NCI-H460 (cell line): ENCODE measurements around the gene OXCT1. TPM values are rescaled to one million over a fixed set of nuclear protein-coding genes. Genes with fewer than 3 reads are reported as not detected.
A peak's percentile ranks its signal among the peaks of the same experiment; 100 is the strongest.
"Not testable (repeated sequence)": the region's sequence is repeated elsewhere in the genome, so short reads cannot be mapped to it uniquely, and the experiment has no call there.

Experiments used
- DNase-seq: peaks from one replicate; pipeline ENCODE4 v3.0.0-alpha.2; 2016; ENCODE audit warnings: low read depth; ENCODE audit errors: extremely low read depth
- total RNA-seq: library from RNA; depleted of rRNA; stranded (reverse); fragments of >200 nt; shearing (Covaris generic); gene quantifications from 2 replicates; pipeline ENCODE4 v1.2.3, GENCODE V29; 2014

The OXCT1 gene
- total RNA-seq, 1 experiment from 2014 or later, result 27.2 TPM

DNA sequence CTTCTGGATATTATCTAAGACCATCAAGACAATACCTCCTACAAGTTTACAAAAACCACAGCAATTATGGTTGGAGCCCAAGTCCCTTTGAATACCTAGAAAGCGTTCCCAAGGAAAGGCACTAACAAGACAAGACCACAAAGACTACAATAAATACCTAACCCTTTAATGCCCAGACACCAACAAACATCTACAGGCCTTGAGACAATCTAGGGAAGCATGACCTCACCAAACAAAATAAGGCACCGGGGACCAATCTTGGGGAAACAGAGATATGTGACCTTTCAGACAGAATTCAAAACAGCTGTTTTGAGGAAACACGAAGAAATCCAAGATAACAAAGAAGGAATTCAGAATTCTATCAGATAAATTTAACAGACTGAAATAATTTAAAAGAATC lies 37.8 kb downstream of the OXCT1 start:
- no peak for DNase-seq

DNA sequence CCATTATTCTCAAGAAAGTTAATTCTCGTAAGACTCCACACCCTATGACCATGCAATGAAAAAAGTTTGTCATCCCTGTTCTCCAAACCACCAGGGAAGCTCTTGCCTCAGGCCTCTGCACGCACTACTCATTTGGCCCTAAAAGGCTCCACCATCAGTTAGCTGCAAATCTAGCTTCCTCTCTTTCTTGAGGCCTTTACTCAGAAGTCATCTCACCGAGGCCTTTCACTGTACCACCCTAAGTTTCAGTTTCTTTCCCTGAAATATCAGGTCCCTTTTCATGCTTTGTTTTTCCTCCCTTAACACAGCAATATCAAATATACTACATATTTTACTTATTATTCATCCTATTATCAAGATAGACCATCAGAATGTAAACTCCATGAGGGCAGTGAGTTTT lies 39.1 kb downstream of the OXCT1 start:
- DNase-seq, result no peak

GRCh38 chr5:41827792-41828191 lies 42.4 kb downstream of the OXCT1 start:
- DNase-seq, result no peak

GRCh38 chr5:41822036-41822435 lies 48.2 kb downstream of the OXCT1 start:
- DNase-seq, result no peak

DNA sequence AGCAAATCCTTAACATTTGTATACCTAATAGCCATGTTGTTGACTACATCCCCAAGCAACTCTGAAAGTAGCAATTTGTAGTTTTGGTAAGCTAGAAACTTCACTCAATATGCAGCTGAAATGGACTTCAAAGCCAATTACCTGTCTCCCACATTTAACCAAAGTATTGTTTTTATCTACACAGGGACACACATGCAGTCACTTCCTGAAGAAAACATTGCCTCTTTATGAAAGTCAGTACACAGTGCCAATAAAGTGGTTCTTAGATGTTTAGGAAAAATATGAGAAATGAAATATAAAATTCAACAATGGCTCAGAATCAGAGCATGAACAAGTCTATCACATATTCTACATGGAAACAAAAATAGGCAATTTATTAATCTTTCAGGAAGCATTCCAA lies 49.2 kb downstream of the OXCT1 start:
- no peak for DNase-seq

DNA sequence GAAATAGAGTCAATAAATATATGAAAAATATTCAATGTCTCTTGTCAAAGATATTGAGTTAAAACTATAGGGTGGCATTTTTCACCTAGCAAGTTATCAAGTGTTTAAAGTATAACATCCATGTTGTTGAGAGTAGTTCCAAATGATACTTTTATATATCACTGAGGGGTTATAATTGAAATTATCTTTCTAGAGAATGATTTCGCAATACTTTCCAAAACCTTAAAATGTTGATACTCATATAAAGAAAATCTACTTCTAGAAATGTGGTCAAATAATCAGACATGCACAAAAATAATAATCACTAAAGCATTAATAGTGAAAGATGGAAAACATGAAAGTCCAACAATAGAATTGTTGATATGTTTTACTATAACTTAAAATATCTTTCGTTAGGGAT lies 50.1 kb downstream of the OXCT1 start:
- DNase-seq, result no peak

- no peak for DNase-seq
Measured at GRCh38 chr5:41817625-41818301, 52.5 kb downstream of the OXCT1 start.

DNA sequence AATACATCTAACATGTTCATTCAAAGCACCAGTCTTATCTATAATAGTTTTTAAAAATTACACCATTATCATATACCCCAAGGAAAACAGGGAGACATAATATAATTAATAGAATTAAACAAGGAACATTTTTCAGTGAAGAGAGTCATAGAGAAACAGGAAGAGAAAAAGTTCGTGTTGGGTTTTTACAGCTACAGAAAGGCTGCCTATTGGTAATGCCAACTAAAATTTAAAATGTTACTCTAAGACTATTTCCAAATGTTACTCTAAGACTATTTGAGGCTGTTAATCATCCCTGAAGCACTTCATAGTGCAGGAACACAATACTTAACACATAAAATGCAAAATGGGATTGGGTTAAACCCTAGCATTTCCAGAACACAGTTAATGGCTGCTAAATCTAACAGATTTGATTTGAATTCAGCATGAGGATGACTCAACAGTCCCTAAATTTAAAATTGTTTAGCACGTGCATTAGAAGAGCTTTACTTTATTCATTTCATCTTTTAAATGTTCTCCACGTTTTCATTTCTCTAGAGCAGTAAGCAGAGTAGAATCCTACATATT lies 54.5 kb downstream of the OXCT1 start:
- no peak for DNase-seq

DNA sequence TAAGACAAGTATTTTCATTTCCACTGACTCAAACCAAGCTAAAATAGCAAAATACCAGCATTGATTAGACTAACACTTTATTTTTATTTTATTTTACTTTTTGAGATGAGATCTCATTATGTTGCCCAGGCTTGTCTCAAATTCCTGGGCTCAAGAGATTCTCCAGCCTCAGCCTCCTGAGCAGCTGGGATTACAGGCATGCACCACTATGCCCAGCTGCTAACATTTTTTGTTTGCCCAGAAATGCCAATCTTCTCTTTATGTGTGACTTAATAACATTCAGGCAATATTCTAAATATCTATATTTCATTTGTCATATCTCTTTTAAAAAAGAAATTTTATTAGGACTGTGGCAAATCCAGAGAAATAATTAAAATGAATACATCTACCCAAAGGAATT lies 55.0 kb downstream of the OXCT1 start:
- no peak for DNase-seq

- not testable (repeated sequence) for DNase-seq
Measured at GRCh38 chr5:41814306-41814705, 55.9 kb downstream of the OXCT1 start.

DNA sequence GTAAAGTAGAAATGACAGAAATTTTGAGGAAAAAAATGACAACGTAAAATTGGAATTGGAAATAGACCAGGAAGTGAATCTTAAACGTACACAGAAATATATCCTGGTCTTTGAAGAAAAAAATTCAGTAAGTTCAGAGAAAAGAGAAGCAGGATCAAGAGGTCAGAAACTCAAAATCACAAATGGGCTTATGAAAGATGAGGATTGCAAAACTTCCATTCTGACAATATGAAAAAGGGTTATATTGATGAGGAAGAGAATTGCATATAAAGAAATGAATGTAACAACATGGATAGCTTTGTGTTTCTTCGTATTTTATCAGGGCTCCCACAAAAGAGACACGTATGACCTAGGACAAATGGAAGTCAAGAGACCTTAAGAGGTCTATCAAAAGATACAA lies 58.1 kb downstream of the OXCT1 start:
- no peak for DNase-seq

GRCh38 chr5:41809128-41809527 lies 61.1 kb downstream of the OXCT1 start:
- no peak for DNase-seq

- no peak for DNase-seq
Measured at GRCh38 chr5:41808294-41808693, 61.9 kb downstream of the OXCT1 start.

GRCh38 chr5:41797662-41798061 lies 72.6 kb downstream of the OXCT1 start:
- DNase-seq, result no peak

DNA sequence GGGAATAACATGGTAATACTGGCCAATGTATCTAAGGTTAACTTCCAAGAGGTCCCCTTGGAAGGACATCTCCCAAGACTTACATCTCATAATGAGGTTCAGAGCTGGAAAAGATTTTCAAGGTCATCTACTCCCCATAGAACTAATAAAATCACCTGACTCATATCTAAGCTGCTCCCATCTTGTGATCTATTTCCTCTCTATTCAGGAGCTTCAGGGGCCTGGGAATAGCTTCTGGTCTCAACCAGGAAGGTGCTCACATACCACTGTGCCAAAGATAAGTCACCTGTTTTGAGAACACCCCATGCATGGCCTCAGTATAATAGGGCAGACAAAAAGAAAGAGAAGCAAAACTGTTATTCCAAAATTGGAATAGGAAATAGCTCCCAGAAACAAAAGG lies 74.2 kb downstream of the OXCT1 start:
- no peak for DNase-seq

GRCh38 chr5:41795125-41795524 lies 75.1 kb downstream of the OXCT1 start:
- DNase-seq, result no peak

DNA sequence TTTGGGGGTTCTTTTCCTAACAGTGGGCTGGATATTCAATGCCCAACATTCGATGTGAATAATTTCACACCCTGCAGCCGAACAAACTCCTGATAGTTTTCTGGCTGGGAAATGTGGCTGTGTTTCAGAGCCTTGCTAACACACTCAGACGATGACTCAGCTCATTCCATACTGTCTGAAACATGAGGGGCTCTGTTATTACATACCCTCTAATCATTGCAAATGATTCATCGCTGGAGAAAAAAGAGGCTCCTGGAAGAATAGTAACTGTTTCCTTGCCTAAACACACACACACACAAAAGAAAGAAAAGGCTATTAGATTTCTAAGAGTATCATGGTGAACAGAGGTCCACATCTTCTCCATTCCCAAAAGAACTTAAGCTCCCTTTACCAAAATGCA lies 75.8 kb downstream of the OXCT1 start:
- DNase-seq, result peak; percentile 41

GRCh38 chr5:41793141-41793770 lies 77.0 kb downstream of the OXCT1 start:
- no peak for DNase-seq

DNA sequence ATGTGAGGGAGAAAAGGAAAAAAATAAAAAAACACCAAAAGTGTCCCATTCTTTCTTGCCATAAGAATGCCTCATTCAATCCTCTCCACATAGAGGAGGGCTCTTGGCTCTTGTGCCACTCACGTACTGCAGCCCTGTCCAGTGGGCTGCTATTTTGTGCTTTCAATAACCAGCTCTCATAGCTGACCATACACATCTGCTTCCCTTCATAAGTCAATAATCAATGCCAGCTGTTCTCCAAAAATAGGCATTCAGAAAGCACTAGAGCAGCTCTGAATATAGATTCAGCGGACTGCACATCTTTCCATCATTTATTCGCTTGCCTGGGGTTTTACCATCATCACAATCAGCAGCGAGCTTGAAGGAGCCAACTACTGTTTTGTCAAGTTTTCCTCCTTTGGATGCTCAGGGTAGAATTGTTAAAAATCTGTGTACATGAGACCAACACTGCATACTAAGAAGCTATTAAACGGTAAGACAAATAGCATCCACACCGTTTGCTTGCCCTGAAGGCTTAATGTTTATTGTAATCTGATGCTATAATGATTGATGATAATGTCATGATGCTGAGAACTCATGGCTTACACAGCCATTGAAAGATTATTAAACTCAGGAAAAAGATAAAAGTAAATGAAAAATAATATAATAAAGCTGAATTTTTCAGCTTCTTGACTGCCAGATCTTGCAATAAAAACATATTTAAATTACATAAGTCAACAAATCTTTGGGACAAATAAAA lies 80.0 kb downstream of the OXCT1 start:
- DNase-seq, result no peak

- DNase-seq, result no peak
Measured at GRCh38 chr5:41789434-41789833, 80.8 kb downstream of the OXCT1 start.

GRCh38 chr5:41788941-41789368 lies 81.3 kb downstream of the OXCT1 start:
- DNase-seq, result no peak

- DNase-seq, result no peak
Measured at GRCh38 chr5:41787265-41787664, 83.0 kb downstream of the OXCT1 start.
